Smooth muscle cell (in vitro differentiated cells): ENCODE data around the gene TBC1D1. TPM values are rescaled to one million over a fixed set of nuclear protein-coding genes. Genes with fewer than 3 reads are reported as not detected.

Experiments
- DNase-seq: peaks from one replicate; lab custom pipeline; 2025; ENCODE audit not compliant: unreplicated experiment; lab: John Stamatoyannopoulos, UW
- H2AFZ ChIP-seq: fragments of 200-600 bp; sonication (generic); 2 replicates; pipeline ENCODE4 v1.6.0; 2016; ENCODE audit warnings: antibody characterized with exemption, low read depth, mild to moderate bottlenecking
- H3F3A ChIP-seq: fragments of 200-600 bp; sonication (generic); 2 replicates; pipeline ENCODE4 v1.6.0; 2017; ENCODE audit warnings: antibody characterized with exemption, low read depth
- H3K27ac ChIP-seq: fragments of 200-600 bp; sonication (generic); 2 replicates; pipeline ENCODE4 v1.5.1; 2016; ENCODE audit warnings: low read depth, mild to moderate bottlenecking
- H3K27me3 ChIP-seq: fragments of 200-600 bp; sonication (generic); 2 replicates; pipeline ENCODE4 v1.6.1; 2016; ENCODE audit warnings: low read depth, mild to moderate bottlenecking
- H3K36me3 ChIP-seq: fragments of 200-600 bp; sonication (generic); 2 replicates; pipeline ENCODE4 v1.5.1; 2016; ENCODE audit warnings: low read depth
- H3K4me1 ChIP-seq: fragments of 200-600 bp; sonication (generic); 2 replicates; pipeline ENCODE4 v1.5.1; 2016; ENCODE audit warnings: low read depth
- H3K4me2 ChIP-seq: fragments of 200-600 bp; sonication (generic); 2 replicates; pipeline ENCODE4 v1.6.0; 2016; ENCODE audit warnings: mild to moderate bottlenecking
- H3K4me3 ChIP-seq: fragments of 200-600 bp; sonication (generic); 2 replicates; pipeline ENCODE4 v1.5.1; 2016; ENCODE audit warnings: mild to moderate bottlenecking
- H3K79me2 ChIP-seq: fragments of 200-600 bp; sonication (generic); 2 replicates; pipeline ENCODE4 v1.6.0; 2016; ENCODE audit warnings: low read depth, mild to moderate bottlenecking
- H3K9ac ChIP-seq: fragments of 200-600 bp; sonication (generic); 2 replicates; pipeline ENCODE4 v1.6.0; 2016; ENCODE audit warnings: low read depth
- H3K9me3 ChIP-seq: fragments of 200-600 bp; sonication (generic); replicated peaks from 2 replicates; pipeline ENCODE4 v1.5.1; 2016; ENCODE audit warnings: low read depth
- H4K20me1 ChIP-seq: fragments of 200-600 bp; sonication (generic); 2 replicates; pipeline ENCODE4 v1.6.0; 2016; ENCODE audit warnings: low read depth
- CTCF ChIP-seq: fragments of 200-600 bp; sonication (generic); IDR thresholded peaks from 2 replicates; pipeline ENCODE4 v1.5.1; 2017; ENCODE audit warnings: borderline replicate concordance, mild to moderate bottlenecking, antibody characterized with exemption; ENCODE audit not compliant: insufficient read depth, poor library complexity, severe bottlenecking
- WGBS: methylation state at CpG from one replicate; pipeline ENCODE4 v1.1.7; 2016; ENCODE audit warnings: low lambda C conversion rate; 5-methylcytosine and 5-hydroxymethylcytosine counted together
- polyA plus RNA-seq: library from polyadenylated mRNA; unstranded; fragments of >200 nt; fragmentation: Nextera tagmentation; extraction: Ambion mirVana; gene quantifications from 2 replicates; pipeline ENCODE4 v1.2.1, GENCODE V29; 2016
- total RNA-seq: library from RNA; depleted of rRNA; stranded (reverse); fragments of >200 nt; gene quantifications from 2 replicates; pipeline ENCODE4 v1.2.3, GENCODE V29; 2014

Gene TBC1D1
- total and polyA plus RNA-seq, 2 experiments from 2014 or later = 81.5 to 117 TPM

DNA sequence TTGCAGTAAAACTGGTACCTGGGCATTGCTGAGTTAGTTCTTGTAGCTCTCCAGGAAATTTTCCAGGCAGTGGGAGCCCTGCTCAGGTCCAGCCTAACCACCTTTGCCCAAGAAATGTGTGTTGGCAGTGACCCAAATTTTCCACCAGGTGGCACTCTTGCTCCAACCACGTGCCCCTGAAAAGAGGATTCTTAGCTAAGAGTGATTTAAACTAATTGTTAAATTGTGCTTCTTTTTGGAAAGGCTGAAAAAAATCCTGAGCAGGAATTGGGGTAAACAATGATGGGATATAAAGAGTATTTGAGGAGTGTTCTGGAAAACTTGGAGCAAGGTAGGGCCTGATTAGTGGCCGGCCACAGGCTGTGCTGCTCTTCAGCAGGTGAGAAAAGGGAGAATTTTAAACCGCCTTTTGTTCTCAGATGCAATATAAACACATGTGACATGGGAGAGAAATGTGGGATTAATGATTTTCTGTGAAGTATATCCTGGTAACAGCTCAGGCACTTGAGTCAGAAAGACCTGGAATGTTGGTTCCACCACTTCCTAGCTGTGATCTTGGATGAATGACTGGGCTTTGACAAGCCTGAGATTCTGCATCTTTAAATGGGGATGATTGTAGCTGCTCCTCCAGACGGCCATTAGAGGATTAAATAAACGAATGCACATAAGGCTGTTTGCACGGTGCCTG, 288.9 kb downstream of the TBC1D1 start:
- no peaks in the 10 kb centered on the region for H3K9me3 ChIP-seq
- no peak overlapping the region for H3K9ac ChIP-seq
- WGBS = 37% methylated on average over 6 of the region's 6 CpGs
- no peak overlapping the region for H3K4me3 ChIP-seq
- no peaks in the 10 kb centered on the region for H4K20me1 ChIP-seq
- H3K4me2 ChIP-seq = no peak overlapping the region
- H2AFZ ChIP-seq = no peak overlapping the region
- no peaks in the 10 kb centered on the region for H3K4me1 ChIP-seq
- peak; percentile 18 for DNase-seq
- no peak overlapping the region for H3K27ac ChIP-seq
- H3F3A ChIP-seq = no peaks in the 10 kb centered on the region
- H3K36me3 ChIP-seq = no peaks in the 10 kb centered on the region
- peak; percentile 98 for TF ChIP-seq CTCF
- no peaks in the 10 kb centered on the region for H3K79me2 ChIP-seq
- no peaks in the 10 kb centered on the region for H3K27me3 ChIP-seq

GRCh38 chr4:38180456-38180855, 289.6 kb downstream of the TBC1D1 start:
- no peaks in the 10 kb centered on the region for H3K4me1 ChIP-seq
- no peak overlapping the region for H3K9ac ChIP-seq
- H3K4me2 ChIP-seq = no peak overlapping the region
- H3F3A ChIP-seq = no peaks in the 10 kb centered on the region
- H3K36me3 ChIP-seq = no peaks in the 10 kb centered on the region
- H4K20me1 ChIP-seq = no peaks in the 10 kb centered on the region
- no peak for DNase-seq
- 84% methylated on average over 2 of the region's 2 CpGs for WGBS
- no peaks in the 10 kb centered on the region for H3K79me2 ChIP-seq
- H3K27me3 ChIP-seq = no peaks in the 10 kb centered on the region
- H2AFZ ChIP-seq = no peak overlapping the region
- no peak overlapping the region for H3K4me3 ChIP-seq
- no peak overlapping the region for H3K27ac ChIP-seq
- TF ChIP-seq CTCF = no peak
- no peaks in the 10 kb centered on the region for H3K9me3 ChIP-seq

- no peaks in the 10 kb centered on the region for H3K4me1 ChIP-seq
- no peaks in the 10 kb centered on the region for H4K20me1 ChIP-seq
- no peak overlapping the region for H2AFZ ChIP-seq
- no peak for TF ChIP-seq CTCF
- H3K4me2 ChIP-seq = no peak overlapping the region
- H3K27me3 ChIP-seq = no peaks in the 10 kb centered on the region
- H3K27ac ChIP-seq = no peak overlapping the region
- H3K9me3 ChIP-seq = no peaks in the 10 kb centered on the region
- DNase-seq = no peak
- no peaks in the 10 kb centered on the region for H3F3A ChIP-seq
- 65% methylated on average over 3 of the region's 3 CpGs for WGBS
- H3K36me3 ChIP-seq = no peaks in the 10 kb centered on the region
- H3K9ac ChIP-seq = no peak overlapping the region
- H3K79me2 ChIP-seq = no peaks in the 10 kb centered on the region
- H3K4me3 ChIP-seq = no peak overlapping the region
Observed at GRCh38 chr4:38181286-38181685, 290.4 kb downstream of the TBC1D1 start.
